Hepatocyte (in vitro differentiated cells): ENCODE results near the gene GALNT5. TPM values are rescaled to one million over a fixed set of nuclear protein-coding genes. Genes with fewer than 3 reads are reported as not detected.

Experiments used
- DNase-seq: peaks from one replicate; pipeline ENCODE4 v3.0.0-alpha.2; 2016; ENCODE audit warnings: low spot score
- H2AFZ ChIP-seq: fragments of 200-600 bp; sonication (generic); 2 replicates; pipeline ENCODE4 v1.6.0; 2016; ENCODE audit warnings: antibody characterized with exemption, mild to moderate bottlenecking
- H3K27ac ChIP-seq: fragments of 200-600 bp; sonication (generic); 2 replicates; pipeline ENCODE4 v1.5.1; 2016; ENCODE audit warnings: mild to moderate bottlenecking
- H3K27me3 ChIP-seq: fragments of 200-600 bp; sonication (generic); 2 replicates; pipeline ENCODE4 v1.6.1; 2016
- H3K36me3 ChIP-seq: fragments of 200-600 bp; sonication (generic); replicated peaks from 2 replicates; pipeline ENCODE4 v1.5.1; 2016; ENCODE audit warnings: low read depth; ENCODE audit not compliant: insufficient read depth
- H3K4me1 ChIP-seq: fragments of 200-600 bp; sonication (generic); 2 replicates; pipeline ENCODE4 v1.5.1; 2016; ENCODE audit warnings: mild to moderate bottlenecking, moderate library complexity; ENCODE audit not compliant: insufficient read depth
- H3K4me2 ChIP-seq: fragments of 200-600 bp; sonication (generic); 2 replicates; pipeline ENCODE4 v1.6.0; 2016
- H3K4me3 ChIP-seq: fragments of 200-600 bp; sonication (generic); 2 replicates; pipeline ENCODE4 v1.5.1; 2016; ENCODE audit warnings: mild to moderate bottlenecking
- H3K79me2 ChIP-seq: fragments of 200-600 bp; sonication (generic); 2 replicates; pipeline ENCODE4 v1.6.0; 2017; ENCODE audit warnings: mild to moderate bottlenecking
- H3K9me2 ChIP-seq: fragments of 200-600 bp; sonication (generic); replicated peaks from 2 replicates; pipeline ENCODE4 v1.6.0; 2017; ENCODE audit warnings: mild to moderate bottlenecking; ENCODE audit not compliant: insufficient read depth
- H3K9me3 ChIP-seq: fragments of 200-600 bp; sonication (generic); 2 replicates; pipeline ENCODE4 v1.5.1; 2016; ENCODE audit warnings: low read depth, mild to moderate bottlenecking
- H4K20me1 ChIP-seq: fragments of 200-600 bp; sonication (generic); 2 replicates; pipeline ENCODE4 v1.6.0; 2016; ENCODE audit warnings: mild to moderate bottlenecking; ENCODE audit not compliant: insufficient read depth, poor library complexity, severe bottlenecking
- EZH2 ChIP-seq: fragments of 200-600 bp; sonication (generic); IDR thresholded peaks from 2 replicates; pipeline ENCODE4 v1.6.1; 2016; ENCODE audit warnings: antibody characterized with exemption, mild to moderate bottlenecking, borderline replicate concordance
- EZH2phosphoT487 ChIP-seq: fragments of 200-600 bp; sonication (generic); IDR thresholded peaks from one replicate; pipeline ENCODE4 v1.6.1; 2018; ENCODE audit warnings: antibody characterized with exemption, mild to moderate bottlenecking, low read depth, moderate library complexity; ENCODE audit not compliant: unreplicated experiment, severe bottlenecking
- WGBS: methylation state at CpG from one replicate; pipeline ENCODE4 v1.1.6; 2016; ENCODE audit warnings: low lambda C conversion rate; ENCODE audit errors: missing lambda C conversion rate; 5-methylcytosine and 5-hydroxymethylcytosine counted together
- polyA plus RNA-seq: library from polyadenylated mRNA; unstranded; fragments of >200 nt; fragmentation: Nextera tagmentation; extraction: Ambion mirVana; gene quantifications from 2 replicates; pipeline ENCODE4 v1.2.1, GENCODE V29; 2016
- total RNA-seq: library from RNA; depleted of rRNA; stranded (reverse); fragments of >200 nt; gene quantifications from 2 replicates; pipeline ENCODE4 v1.2.3, GENCODE V29; 2014
- TF ChIP-seq, protein P1 (sequence below): fragments of 200-600 bp; sonication (generic); IDR thresholded peaks from 2 replicates; pipeline ENCODE4 v1.5.1; 2016; ENCODE audit warnings: antibody characterized with exemption, mild to moderate bottlenecking; ENCODE audit not compliant: poor library complexity

The GALNT5 gene
- total and polyA plus RNA-seq, 2 experiments from 2014 or later = 6.0 to 16.3 TPM

GRCh38 chr2:157238296-157238695 lies 19.2 kb upstream of the GALNT5 start:
- no peaks in the 10 kb centered on the region for H3K27me3 ChIP-seq
- no peak for DNase-seq
- 77% methylated on average over 3 of the region's 3 CpGs for WGBS

DNA sequence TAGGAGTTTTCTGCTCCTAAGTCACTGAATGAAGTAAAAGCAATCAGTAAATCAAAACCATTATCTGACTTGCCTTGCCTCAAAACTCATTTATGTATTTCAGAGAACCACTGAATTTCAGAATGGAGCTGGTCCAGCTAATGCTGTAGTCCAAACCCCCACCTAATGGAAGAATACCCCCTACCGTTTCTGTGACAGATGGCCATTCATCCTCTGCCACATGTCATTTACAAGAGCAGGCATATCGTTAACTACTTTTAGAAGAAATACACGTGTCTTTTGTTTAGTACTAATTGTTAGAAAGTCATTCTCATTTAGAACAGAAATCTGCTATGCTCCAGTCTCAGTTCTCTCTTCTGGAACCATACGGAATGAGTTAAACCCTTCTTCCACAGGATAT lies 12.8 kb upstream of the GALNT5 start:
- Histone ChIP-seq H3K9me2 (no peaks in the 10 kb centered on the region), H3K4me2 (no peak overlapping the region), H3K36me3 (no peaks in the 10 kb centered on the region), H3K79me2 (no peaks in the 10 kb centered on the region), H4K20me1 (no peaks in the 10 kb centered on the region), H3K4me3 (no peak overlapping the region), H3K27ac (no peak overlapping the region), H2AFZ (no peak overlapping the region), H3K9me3 (no peaks in the 10 kb centered on the region), H3K27me3 (no peaks in the 10 kb centered on the region), H3K4me1 (peaks cover 9% of the 10 kb centered on the region)
- DNase-seq = no peak
- TF ChIP-seq EZH2 = no peak
- TF ChIP-seq, protein P1, sequence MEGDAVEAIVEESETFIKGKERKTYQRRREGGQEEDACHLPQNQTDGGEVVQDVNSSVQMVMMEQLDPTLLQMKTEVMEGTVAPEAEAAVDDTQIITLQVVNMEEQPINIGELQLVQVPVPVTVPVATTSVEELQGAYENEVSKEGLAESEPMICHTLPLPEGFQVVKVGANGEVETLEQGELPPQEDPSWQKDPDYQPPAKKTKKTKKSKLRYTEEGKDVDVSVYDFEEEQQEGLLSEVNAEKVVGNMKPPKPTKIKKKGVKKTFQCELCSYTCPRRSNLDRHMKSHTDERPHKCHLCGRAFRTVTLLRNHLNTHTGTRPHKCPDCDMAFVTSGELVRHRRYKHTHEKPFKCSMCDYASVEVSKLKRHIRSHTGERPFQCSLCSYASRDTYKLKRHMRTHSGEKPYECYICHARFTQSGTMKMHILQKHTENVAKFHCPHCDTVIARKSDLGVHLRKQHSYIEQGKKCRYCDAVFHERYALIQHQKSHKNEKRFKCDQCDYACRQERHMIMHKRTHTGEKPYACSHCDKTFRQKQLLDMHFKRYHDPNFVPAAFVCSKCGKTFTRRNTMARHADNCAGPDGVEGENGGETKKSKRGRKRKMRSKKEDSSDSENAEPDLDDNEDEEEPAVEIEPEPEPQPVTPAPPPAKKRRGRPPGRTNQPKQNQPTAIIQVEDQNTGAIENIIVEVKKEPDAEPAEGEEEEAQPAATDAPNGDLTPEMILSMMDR = no peak
- TF ChIP-seq EZH2phosphoT487 = no peak
- 53% methylated on average over 4 of the region's 4 CpGs for WGBS

More at GRCh38 chr2:157238296-157238695, 19.2 kb upstream of the GALNT5 start:
- H3K4me3 ChIP-seq = no peak overlapping the region
- H3K9me3 ChIP-seq = no peaks in the 10 kb centered on the region
- H4K20me1 ChIP-seq = no peaks in the 10 kb centered on the region
- H3K27ac ChIP-seq = no peak overlapping the region
- no peak overlapping the region for H2AFZ ChIP-seq
- TF ChIP-seq, protein P1 = no peak
- TF ChIP-seq EZH2 (no peak), EZH2phosphoT487 (no peak)
- H3K36me3 ChIP-seq = no peaks in the 10 kb centered on the region
- H3K79me2 ChIP-seq = no peaks in the 10 kb centered on the region
- no peaks in the 10 kb centered on the region for H3K9me2 ChIP-seq
- H3K4me2 ChIP-seq = no peak overlapping the region
- no peaks in the 10 kb centered on the region for H3K4me1 ChIP-seq

DNA sequence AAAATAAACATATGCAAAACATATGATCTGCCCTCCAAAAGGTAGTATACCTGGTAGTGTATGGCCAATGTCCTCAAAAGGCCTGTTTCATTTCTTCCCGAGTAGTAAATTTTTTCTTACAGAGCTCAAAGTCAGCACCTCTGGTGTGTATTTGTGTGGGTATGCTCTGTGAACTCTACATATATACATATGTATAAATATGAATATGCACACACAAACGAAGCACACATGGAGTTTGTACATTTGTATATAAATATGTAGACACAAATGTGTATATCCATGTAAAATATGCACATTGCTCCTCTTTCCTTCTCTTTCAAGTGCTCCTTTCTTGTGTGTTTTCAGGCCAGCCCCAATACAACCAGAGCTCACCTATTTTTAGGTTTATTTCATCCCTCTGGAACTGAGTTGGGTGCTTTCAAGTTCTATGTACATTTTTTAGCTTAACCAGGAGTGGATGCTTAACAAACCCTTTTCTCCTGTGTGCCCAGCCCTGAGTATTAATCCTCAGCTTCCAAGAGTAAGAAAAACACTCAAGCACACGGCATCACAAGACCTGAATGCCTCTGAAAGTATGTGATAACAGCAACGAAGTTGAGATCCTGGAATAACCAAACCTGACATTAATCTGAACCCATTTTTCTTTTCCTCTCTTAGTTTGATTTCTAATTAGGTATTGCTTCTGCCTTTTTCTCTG lies 12.2 kb upstream of the GALNT5 start:
- Histone ChIP-seq H3K9me2 (no peaks in the 10 kb centered on the region), H3K36me3 (no peaks in the 10 kb centered on the region), H3K4me1 (peaks cover 9% of the 10 kb centered on the region), H3K79me2 (no peaks in the 10 kb centered on the region), H3K4me2 (no peak overlapping the region), H2AFZ (no peak overlapping the region), H4K20me1 (no peaks in the 10 kb centered on the region), H3K27me3 (no peaks in the 10 kb centered on the region), H3K9me3 (no peaks in the 10 kb centered on the region), H3K27ac (peak overlapping the region; percentile 90), H3K4me3 (no peak overlapping the region)
- no peak for DNase-seq
- 69% methylated on average over 4 of the region's 4 CpGs for WGBS
- TF ChIP-seq, protein P1 = no peak
- TF ChIP-seq EZH2phosphoT487 = no peak
- TF ChIP-seq EZH2 = no peak
